GM19395 (cell line): Measurements from ENCODE around the gene TDRD3.
"Not testable (repeated sequence)": the region's sequence is repeated elsewhere in the genome, so short reads cannot be mapped to it uniquely, and the experiment has no call there.

Source experiments
- ATAC-seq: cut with Tn5 transposase; IDR thresholded peaks from one replicate; pipeline ENCODE4 v1.9.1; 2021; ENCODE audit warnings: mild to moderate bottlenecking, moderate library complexity; ENCODE audit not compliant: unreplicated experiment

TDRD3 gene

DNA sequence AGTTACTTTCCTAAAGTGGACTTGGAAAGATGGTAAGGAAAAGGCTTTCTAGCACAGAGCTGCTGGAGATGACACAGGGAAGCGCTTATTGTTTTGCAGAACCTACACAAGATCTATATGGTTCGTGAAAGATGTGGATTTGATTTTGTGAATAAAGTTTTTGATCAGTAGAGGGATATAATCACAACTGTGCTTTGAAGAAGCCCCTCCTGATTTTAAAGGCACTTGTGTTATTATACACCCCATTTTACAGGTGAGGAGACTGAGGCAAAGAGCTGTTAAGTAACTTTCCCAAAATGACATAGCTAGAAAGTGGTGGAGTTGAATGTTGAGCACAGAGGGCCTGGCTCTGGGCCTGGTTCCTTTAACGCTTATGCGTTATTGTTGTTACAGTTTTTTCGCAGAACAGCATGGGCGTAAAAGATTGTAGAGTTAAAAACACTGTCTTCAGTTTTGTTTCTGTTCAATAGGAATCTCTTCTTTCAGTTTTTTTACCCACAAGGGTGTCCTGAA lies 1.4 kb downstream of the TDRD3 start:
- no peak for ATAC-seq

DNA sequence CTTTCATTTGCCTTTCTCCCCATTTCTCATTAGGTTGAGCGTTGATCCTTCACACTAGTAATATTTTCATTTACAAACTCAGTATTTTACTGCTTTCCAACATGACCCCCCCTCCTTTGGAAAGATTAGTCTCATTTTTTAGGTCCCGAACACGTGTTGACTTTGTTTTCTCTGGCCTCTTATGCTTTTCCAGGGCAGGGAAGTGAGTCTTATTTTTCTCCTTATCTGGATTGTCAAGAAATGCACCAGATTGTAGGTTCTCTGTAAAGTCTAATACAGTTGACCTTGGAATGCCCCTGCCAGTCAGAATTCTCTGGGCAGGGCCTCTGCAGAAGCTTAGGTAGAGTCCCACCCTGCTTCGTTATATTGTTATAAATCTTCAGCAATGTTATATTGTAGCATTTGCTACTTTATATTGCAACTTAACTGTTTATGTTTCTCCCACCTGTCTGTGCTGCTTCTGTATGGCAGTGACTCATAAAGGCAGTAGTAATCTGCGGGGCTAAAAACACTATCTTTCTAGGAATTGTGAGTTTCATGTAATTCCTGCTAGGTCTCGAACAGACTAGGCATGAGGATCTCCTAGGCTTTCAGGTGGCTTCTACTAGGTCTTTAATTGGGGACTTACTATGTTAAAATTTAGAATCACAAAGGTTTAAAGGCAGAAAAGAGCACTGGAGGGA lies 2.0 kb downstream of the TDRD3 start:
- no peak for ATAC-seq

GRCh38 chr13:60402022-60402421 lies 5.0 kb downstream of the TDRD3 start:
- ATAC-seq, result no peak

GRCh38 chr13:60407095-60407494 lies 10.1 kb downstream of the TDRD3 start:
- no peak for ATAC-seq

DNA sequence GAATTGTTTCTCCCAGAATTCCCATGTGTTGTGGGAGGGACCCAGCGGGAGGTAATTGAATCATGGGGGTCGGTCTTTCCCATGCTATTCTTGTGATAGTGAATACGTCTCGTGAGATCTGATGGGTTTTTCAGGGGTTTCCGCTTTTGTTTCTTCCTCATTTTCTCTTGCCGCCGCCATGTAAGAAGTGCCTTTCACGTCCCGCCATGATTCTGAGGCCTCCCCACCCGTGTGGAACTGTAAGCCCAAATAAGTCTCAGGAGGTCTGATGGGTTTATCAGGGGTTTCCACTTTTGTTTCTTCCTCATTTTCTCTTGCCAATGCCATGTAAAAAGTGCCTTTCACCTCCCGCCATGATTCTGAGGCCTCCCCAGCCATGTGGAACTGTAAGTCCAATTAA lies 10.8 kb downstream of the TDRD3 start:
- ATAC-seq, result not testable (repeated sequence)

DNA sequence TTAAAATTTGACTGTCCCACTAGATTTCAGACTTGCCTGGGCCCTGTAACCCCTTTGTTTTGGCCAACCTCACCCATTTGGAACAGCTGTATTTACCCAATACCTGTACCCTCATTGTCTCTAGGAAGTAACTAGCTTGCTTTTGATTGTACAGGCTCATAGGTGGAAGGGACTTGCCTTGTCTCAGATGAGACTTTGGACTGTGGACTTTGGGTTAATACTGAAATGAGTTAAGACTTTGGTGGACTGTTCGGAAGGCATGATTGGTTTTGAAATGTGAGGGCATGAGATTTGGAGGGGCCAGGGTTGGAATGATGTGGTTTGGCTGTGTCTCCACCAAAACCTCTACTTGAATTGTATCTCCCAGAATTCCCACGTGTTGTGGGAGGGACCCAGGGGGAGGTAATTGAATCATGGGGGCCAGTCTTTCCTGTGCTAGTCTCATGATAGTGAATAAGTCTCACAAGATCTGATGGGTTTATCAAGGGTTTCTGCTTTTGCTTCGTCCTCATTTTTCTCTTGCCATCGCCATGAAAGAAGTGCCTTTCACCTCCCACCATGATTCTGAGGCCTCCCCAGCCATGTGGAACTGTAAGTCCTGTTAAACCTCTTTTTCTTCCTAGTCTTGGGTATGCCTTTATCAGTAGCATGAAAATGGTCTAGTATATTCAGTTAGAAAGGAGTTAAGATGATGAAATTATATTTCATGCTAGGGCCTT lies 12.7 kb downstream of the TDRD3 start:
- not testable (repeated sequence) for ATAC-seq

GRCh38 chr13:60410299-60410698 lies 13.3 kb downstream of the TDRD3 start:
- ATAC-seq, result no peak

- ATAC-seq, result no peak
Observed at GRCh38 chr13:60411464-60411863, 14.4 kb downstream of the TDRD3 start.

DNA sequence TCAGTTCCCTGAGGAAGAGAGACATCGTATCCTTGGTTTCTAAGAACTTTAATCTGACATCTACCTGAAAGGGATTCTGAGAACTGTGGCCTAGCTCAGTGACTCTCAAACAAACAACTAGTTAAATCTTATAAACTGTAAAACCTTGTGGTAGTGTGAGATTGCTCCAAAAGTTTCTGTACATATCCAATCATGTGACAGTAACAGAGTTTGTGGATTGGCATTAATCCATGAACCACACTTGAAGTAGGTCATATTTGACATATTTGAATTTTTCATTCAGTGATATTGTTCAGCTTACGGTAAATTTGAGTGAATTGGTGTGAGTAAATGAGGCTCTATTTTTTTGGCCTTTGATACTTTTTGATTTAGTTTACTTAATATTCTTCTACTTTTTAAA lies 15.0 kb downstream of the TDRD3 start:
- no peak for ATAC-seq

GRCh38 chr13:60412909-60413616 lies 16.0 kb downstream of the TDRD3 start:
- ATAC-seq, result no peak

GRCh38 chr13:60414177-60414576 lies 17.2 kb downstream of the TDRD3 start:
- ATAC-seq, result no peak

DNA sequence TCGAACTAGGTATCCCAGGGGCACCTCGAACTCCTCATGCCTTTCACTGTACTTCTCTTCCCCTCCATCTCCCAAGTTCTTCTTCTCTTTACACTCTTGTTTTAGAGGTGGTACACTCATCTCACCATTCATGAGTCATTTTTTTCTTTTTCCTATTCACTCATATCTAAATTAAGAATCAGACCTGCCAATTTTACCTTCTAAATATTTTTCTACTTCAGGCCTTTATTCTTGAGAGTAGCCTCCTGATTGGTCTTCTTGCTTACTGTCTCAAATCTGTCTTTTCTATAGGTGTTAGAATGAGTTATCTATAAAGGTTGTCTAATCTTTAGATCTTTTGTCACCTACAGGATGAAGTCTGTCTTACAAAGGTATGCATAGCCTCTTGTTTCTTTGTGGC lies 20.7 kb downstream of the TDRD3 start:
- ATAC-seq, result peak; percentile 59

GRCh38 chr13:60418954-60419353 lies 21.9 kb downstream of the TDRD3 start:
- no peak for ATAC-seq

DNA sequence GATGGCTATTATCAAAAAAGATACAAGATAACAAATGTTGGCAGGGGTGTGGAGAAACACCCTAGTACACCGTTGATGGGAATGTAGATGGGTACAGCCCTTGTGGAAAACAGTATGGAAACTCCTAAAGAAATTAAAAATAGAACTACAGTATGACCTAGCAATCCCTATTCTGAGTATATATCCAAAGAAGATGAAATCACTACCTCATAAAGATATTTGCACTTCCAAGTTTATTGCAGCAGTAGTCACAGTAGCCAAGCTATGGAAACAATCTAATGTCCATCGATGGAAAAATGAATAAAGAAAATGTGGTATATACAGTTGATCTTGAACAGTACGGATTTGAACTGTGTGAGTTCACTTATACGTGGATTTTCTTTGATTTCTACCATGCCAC lies 28.3 kb downstream of the TDRD3 start:
- ATAC-seq, result no peak

- peak; percentile 43 for ATAC-seq
Observed at GRCh38 chr13:60426075-60426474, 29.1 kb downstream of the TDRD3 start.

DNA sequence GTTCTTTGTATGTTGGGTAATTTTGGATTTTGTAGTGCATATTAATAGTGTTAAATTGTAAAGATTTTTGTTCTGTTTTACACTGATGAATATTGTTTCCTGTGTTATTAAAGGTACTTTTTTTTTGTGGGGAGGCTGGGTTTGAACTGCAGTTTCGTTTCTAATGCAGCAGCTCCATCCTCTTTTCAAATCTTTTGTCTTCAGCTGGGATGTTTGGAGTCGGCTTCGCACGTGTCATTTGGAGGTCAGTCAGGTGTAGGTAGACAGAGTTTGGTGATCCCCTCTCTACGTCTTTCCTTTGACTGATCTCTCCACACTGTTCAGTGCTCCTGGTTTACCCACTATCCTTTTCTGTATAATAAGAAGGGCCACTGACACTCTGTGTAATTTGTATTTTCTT lies 30.3 kb downstream of the TDRD3 start:
- peak; percentile 56 for ATAC-seq

DNA sequence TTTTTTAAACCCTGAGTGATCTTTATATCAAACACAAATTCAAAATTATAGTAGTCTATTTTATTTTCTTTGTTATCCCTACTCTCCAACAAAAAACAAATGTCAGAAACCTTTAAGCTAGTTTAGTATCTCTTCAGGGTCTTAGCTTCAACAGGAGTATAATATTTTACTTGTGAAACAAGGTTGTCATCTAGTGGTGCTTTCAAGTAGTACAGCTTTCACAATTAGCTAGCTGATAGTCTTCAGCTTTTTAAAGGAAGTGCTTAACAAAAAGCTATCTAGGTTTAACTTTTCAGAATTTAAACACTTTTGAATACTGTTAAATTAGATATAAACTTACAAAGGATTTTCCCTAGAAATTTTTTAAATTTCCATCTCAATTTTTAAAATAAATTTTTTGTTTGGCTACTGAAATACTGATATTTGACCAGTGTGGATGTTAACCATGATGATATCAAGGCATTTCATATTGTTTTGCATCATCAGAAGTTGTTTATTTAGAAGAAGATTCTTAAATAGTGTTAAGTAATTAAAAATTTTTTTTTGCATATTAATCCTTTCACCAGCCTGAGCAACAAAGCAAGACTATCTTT lies 34.2 kb downstream of the TDRD3 start:
- ATAC-seq, result peak; percentile 79

DNA sequence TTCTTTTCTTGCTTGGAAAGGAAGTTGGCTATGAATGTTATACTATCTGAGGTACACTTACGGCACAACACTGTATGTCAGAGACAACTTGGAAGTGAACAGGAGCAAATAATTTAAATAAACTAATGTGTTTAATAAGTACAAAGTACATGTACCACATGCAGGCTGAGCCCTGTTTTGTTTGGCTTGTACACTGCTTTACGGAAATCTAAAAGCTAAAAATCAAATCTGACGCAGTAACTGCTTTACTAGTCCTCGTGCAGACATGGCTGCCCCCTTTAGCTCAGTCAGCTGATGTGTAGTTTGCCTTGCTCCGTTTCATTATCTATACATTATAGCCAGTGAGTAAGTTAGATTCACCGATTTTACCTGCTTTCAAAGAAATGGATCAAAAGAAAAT lies 36.5 kb downstream of the TDRD3 start:
- ATAC-seq, result no peak

GRCh38 chr13:60435762-60436374 lies 38.8 kb downstream of the TDRD3 start:
- no peak for ATAC-seq

DNA sequence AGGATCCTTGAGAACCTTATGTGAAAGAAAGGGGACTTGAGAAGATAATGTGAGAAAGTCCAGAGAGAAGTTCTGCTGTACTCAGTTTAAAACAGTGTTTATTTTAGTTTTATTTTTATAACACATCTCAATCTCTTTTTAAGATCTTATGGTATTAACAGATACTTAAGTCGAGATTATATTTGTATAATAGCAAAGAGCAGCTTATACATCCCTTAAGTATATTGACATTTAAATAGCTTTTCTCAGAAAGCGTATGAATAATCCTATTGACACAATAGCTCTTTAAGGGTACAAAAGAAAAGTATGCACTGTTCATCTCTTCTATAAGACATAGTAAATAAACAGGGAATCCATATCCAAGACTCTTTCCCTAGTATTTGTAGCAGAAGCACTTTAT lies 42.2 kb downstream of the TDRD3 start:
- no peak for ATAC-seq

GRCh38 chr13:60441761-60442160 lies 44.7 kb downstream of the TDRD3 start:
- ATAC-seq, result no peak
